Midbrain (tissue), 1 donor: ENCODE data around the gene IL1R1.
"Not testable (repeated sequence)": the region's sequence is repeated elsewhere in the genome, so short reads cannot be mapped to it uniquely, and the experiment has no call there.

Experiments
- DNase-seq: peaks from one replicate; lab custom pipeline; 2025; lab: John Stamatoyannopoulos, UW

IL1R1 gene

GRCh38 chr2:102111823-102112222 lies 30.7 kb upstream of the IL1R1 start:
- DNase-seq: no peak

- no peak for DNase-seq
Measured at GRCh38 chr2:102112271-102112670, 30.3 kb upstream of the IL1R1 start.

- DNase-seq: no peak
Measured at GRCh38 chr2:102112692-102113665, 29.6 kb upstream of the IL1R1 start.

GRCh38 chr2:102114290-102114721 lies 28.2 kb upstream of the IL1R1 start:
- no peak for DNase-seq

- no peak for DNase-seq
Measured at GRCh38 chr2:102114851-102115497, 27.6 kb upstream of the IL1R1 start.

- DNase-seq: no peak
Measured at GRCh38 chr2:102116630-102117471, 25.7 kb upstream of the IL1R1 start.

- no peak for DNase-seq
Measured at GRCh38 chr2:102117472-102117858, 25.1 kb upstream of the IL1R1 start.

GRCh38 chr2:102119255-102119654 lies 23.3 kb upstream of the IL1R1 start:
- DNase-seq: no peak

GRCh38 chr2:102120261-102120660 lies 22.3 kb upstream of the IL1R1 start:
- DNase-seq: no peak

GRCh38 chr2:102120701-102121159 lies 21.8 kb upstream of the IL1R1 start:
- DNase-seq: no peak

GRCh38 chr2:102122115-102122514 lies 20.4 kb upstream of the IL1R1 start:
- no peak for DNase-seq

GRCh38 chr2:102122909-102123308 lies 19.6 kb upstream of the IL1R1 start:
- no peak for DNase-seq

GRCh38 chr2:102124421-102124820 lies 18.1 kb upstream of the IL1R1 start:
- DNase-seq: not testable (repeated sequence)

- DNase-seq: no peak
Measured at GRCh38 chr2:102126169-102126568, 16.4 kb upstream of the IL1R1 start.

GRCh38 chr2:102126660-102127059 lies 15.9 kb upstream of the IL1R1 start:
- no peak for DNase-seq

- DNase-seq: no peak
Measured at GRCh38 chr2:102129082-102129481, 13.5 kb upstream of the IL1R1 start.

- no peak for DNase-seq
Measured at GRCh38 chr2:102129951-102130646, 12.4 kb upstream of the IL1R1 start.

- DNase-seq: no peak
Measured at GRCh38 chr2:102130647-102130991, 11.9 kb upstream of the IL1R1 start.

GRCh38 chr2:102131564-102131963 lies 11.0 kb upstream of the IL1R1 start:
- DNase-seq: no peak

GRCh38 chr2:102137138-102137537 lies 5.4 kb upstream of the IL1R1 start:
- no peak for DNase-seq

GRCh38 chr2:102138331-102138730 lies 4.2 kb upstream of the IL1R1 start:
- no peak for DNase-seq

GRCh38 chr2:102139851-102140250 lies 2.7 kb upstream of the IL1R1 start:
- no peak for DNase-seq
